ENCODE results near the gene PLP2. TPM values are rescaled to one million over a fixed set of nuclear protein-coding genes. Genes with fewer than 3 reads are reported as not detected.
"Not testable (repeated sequence)": the region's sequence is repeated elsewhere in the genome, so short reads cannot be mapped to it uniquely, and the experiment has no call there.

The PLP2 gene
- total and polyA plus RNA-seq, 10 donors: 30.2 to 100 (median 55.0) TPM

DNA sequence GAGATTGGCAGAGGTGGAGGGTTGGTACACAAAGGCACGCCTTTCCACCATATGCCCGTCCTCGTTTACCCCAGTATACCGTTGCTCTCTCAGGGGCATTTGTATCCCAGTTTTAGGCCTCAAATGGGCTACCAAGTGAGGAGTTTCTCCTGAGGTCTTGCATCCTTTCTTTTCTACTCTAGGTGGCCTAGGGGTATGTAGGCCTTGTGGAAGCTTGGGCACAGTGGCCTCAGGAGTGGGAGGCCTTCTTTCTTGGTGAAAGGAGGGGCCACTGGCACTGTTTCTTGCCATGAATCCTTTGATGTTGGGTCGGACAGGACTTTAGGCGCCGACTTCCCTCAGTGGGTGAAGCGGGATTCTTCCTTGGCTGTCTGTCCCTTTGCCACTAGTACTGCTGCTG is 24.4 kb upstream of the PLP2 start:
- intact Hi-C loops (cut with DNase I; ENCODE audit: low total_unique reads): no loop called here
- 88 to 97% (median 94%) methylated on average over 8 of the region's 8 CpGs for WGBS, 5 donors
- no peak for DNase-seq
- H3K4me3 ChIP-seq: no peak overlapping the region
- H3K4me1 ChIP-seq: no peaks in the 10 kb centered on the region
- H3K27me3 ChIP-seq (replicated peaks in 1 of 7): no peaks in the 10 kb centered on the region
- peaks cover 0 to under 1% (median 0%) of the 10 kb centered on the region in 8 donors for H3K9me3 ChIP-seq
- no peaks in the 10 kb centered on the region for H3K36me3 ChIP-seq
- no peak overlapping the region for H3K27ac ChIP-seq
- TF ChIP-seq POLR2AphosphoS5 (IDR thresholded peaks at IDR 0.05): no peak

- no peaks in the 10 kb centered on the region for H3K4me1 ChIP-seq
- 79 to 90% (median 89%) methylated on average over 11 to 13 of the region's 13 CpGs for WGBS, 5 donors
- DNase-seq: no peak
- no peak for TF ChIP-seq CTCF (IDR thresholded peaks at IDR 0.05 in 8 of 11, conservative IDR thresholded peaks at IDR 0.05 in 3 of 11)
- TF ChIP-seq POLR2A (IDR thresholded peaks at IDR 0.05): no peak
- no peak for TF ChIP-seq POLR2AphosphoS5 (IDR thresholded peaks at IDR 0.05)
- no peak overlapping the region for H3K27ac ChIP-seq
- no peak overlapping the region for H3K4me3 ChIP-seq
- intact Hi-C loops (cut with DNase I; ENCODE audit: low total_unique reads): no loop called here
- no peaks in the 10 kb centered on the region for H3K27me3 ChIP-seq (replicated peaks in 1 of 7)
- H3K36me3 ChIP-seq: no peaks in the 10 kb centered on the region
- H3K9me3 ChIP-seq: no peaks in the 10 kb centered on the region
These were observed 23.8 kb upstream of the PLP2 start for GRCh38 chrX:49147936-49148335.

DNA sequence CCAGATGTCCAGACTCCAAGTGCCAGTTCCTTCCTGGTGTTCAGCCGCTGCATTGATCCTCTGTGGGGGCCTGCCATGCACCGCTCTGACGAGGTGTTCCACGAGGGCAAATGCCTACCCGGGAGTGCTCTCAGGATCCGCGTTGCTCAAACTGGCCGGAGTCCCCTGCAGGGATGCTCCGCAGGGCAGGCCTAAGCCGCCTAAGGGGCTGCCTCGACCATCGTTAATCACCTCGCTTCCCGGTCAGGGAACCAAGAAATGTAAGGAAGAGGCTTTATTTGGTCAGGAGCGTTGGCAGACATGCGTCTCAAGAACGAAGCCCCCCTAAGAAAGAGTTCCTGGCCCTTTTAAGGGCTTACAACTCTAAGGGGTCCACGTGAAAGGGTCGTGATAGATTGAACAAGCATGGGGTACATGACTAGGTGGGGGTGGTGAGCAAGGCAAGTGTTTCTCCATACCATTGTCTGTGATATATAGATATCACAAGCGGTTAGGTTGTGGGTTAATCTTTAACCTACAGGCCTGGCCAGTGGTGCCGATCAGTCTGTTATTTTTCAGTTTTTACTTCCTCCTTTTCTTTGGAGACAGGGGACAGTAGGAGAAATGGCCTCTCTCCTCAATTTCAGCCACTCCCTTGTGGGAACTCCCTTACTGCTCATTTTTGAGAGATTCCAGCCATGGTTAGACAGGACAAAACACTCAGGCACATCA is 23.2 kb upstream of the PLP2 start:
- H3K9me3 ChIP-seq; intact Hi-C loops (cut with DNase I; ENCODE audit: low total_unique reads); DNase-seq; H3K4me1 ChIP-seq; H3K4me3 ChIP-seq; H3K27ac ChIP-seq; H3K27me3 ChIP-seq (replicated peaks in 1 of 7); H3K36me3 ChIP-seq: not testable (repeated sequence)
- 68 to 83% (median 81%) methylated on average over 10 to 21 of the region's 21 CpGs for WGBS, 5 donors

- DNase-seq: not testable (repeated sequence)
These were observed 22.4 kb upstream of the PLP2 start for GRCh38 chrX:49149291-49149690.

GRCh38 chrX:49153467-49153866 is 18.2 kb upstream of the PLP2 start:
- no peak overlapping the region for H3K27ac ChIP-seq
- H3K4me1 ChIP-seq: peaks cover 0 to 12% (median 6%) of the 10 kb centered on the region in 6 donors
- no peaks in the 10 kb centered on the region for H3K27me3 ChIP-seq (replicated peaks in 1 of 7)
- no peaks in the 10 kb centered on the region for H3K9me3 ChIP-seq
- no peak overlapping the region for H3K4me3 ChIP-seq
- WGBS, 5 donors: 81 to 100% (median 85%) methylated on average over 1 of the region's 1 CpG
- no peak for DNase-seq
- intact Hi-C loops (cut with DNase I; ENCODE audit: low total_unique reads): no loop called here
- no peaks in the 10 kb centered on the region for H3K36me3 ChIP-seq
- TF ChIP-seq POLR2A (IDR thresholded peaks at IDR 0.05): no peak
- TF ChIP-seq CTCF (IDR thresholded peaks at IDR 0.05 in 8 of 11, conservative IDR thresholded peaks at IDR 0.05 in 3 of 11): no peak
- no peak for TF ChIP-seq POLR2AphosphoS5 (IDR thresholded peaks at IDR 0.05)

More at GRCh38 chrX:49149291-49149690, 22.4 kb upstream of the PLP2 start:
- H3K27me3 ChIP-seq (replicated peaks in 1 of 7); H3K4me1 ChIP-seq; H3K36me3 ChIP-seq; H3K27ac ChIP-seq; intact Hi-C loops (cut with DNase I; ENCODE audit: low total_unique reads); H3K9me3 ChIP-seq; H3K4me3 ChIP-seq: not testable (repeated sequence)
- 89 to 97% (median 93%) methylated on average over 12 to 14 of the region's 14 CpGs for WGBS, 5 donors

Data from spleen (tissue), 11 donors.